NT2/D1 (cell line): Measurements from ENCODE around the gene METTL21C.

Experiments used
- DNase-seq: peaks from one replicate; pipeline ENCODE4 v3.0.0-alpha.2; 2011; ENCODE audit warnings: low read depth, low spot score
- H3K27me3 ChIP-seq: 2 replicates; pipeline ENCODE4 v1.6.0; 2011; ENCODE audit warnings: mild to moderate bottlenecking; ENCODE audit not compliant: insufficient read length, insufficient read depth
- H3K36me3 ChIP-seq: 2 replicates; pipeline ENCODE4 v1.6.1; 2011; ENCODE audit warnings: mild to moderate bottlenecking, low read length, mixed read lengths; ENCODE audit not compliant: insufficient read depth, insufficient read length
- H3K4me1 ChIP-seq: 2 replicates; pipeline ENCODE4 v1.5.1; 2011; ENCODE audit not compliant: insufficient read depth, insufficient read length
- H3K4me3 ChIP-seq: 2 replicates; pipeline ENCODE4 v1.5.1; 2011; ENCODE audit warnings: low read depth; ENCODE audit not compliant: insufficient read length
- H3K9ac ChIP-seq: 2 replicates; pipeline ENCODE4 v1.6.0; 2011; ENCODE audit warnings: low read depth; ENCODE audit not compliant: insufficient read length
- H3K9me3 ChIP-seq: 2 replicates; pipeline ENCODE4 v1.5.1; 2011; ENCODE audit warnings: mild to moderate bottlenecking, low read length; ENCODE audit not compliant: insufficient read depth
- SUZ12 ChIP-seq: IDR thresholded peaks from 2 replicates; pipeline ENCODE4 v1.6.1; 2011; ENCODE audit not compliant: insufficient read length, insufficient read depth; ENCODE audit errors: extremely low read depth
- YY1 ChIP-seq: IDR thresholded peaks from 2 replicates; pipeline ENCODE4 v1.6.1; 2011; ENCODE audit not compliant: insufficient read length, insufficient read depth
- ZNF274 ChIP-seq: IDR thresholded peaks from 2 replicates; pipeline ENCODE4 v1.6.1; 2011; ENCODE audit warnings: mild to moderate bottlenecking, low read depth, low read length

METTL21C gene

DNA sequence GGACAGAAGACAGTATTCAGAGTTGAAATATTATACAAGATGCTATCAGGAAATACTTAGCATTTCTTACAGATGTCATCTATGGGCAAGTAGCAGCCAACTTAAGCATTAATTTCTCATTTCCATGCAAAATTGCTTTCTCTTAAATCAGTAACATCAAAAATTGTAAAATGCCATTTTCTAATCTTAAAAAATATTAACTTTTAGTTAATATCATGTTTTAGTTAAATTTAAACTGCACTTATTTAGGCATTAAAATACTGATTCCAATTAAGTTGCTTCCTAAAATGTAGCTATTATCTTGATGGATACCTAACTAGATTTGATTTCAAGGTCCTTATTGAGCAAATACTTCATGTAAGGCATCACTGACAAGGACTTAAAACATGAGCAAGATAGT is 27.8 kb downstream of the METTL21C start:
- no peaks in the 10 kb centered on the region for H3K4me1 ChIP-seq
- peaks cover 52% of the 10 kb centered on the region for H3K9me3 ChIP-seq
- TF ChIP-seq SUZ12 (no peak), ZNF274 (no peak), YY1 (no peak)
- no peak for DNase-seq
- H3K9ac ChIP-seq = no peak overlapping the region
- H3K36me3 ChIP-seq = peaks cover 48% of the 10 kb centered on the region
- no peaks in the 10 kb centered on the region for H3K27me3 ChIP-seq
- H3K4me3 ChIP-seq = no peak overlapping the region

DNA sequence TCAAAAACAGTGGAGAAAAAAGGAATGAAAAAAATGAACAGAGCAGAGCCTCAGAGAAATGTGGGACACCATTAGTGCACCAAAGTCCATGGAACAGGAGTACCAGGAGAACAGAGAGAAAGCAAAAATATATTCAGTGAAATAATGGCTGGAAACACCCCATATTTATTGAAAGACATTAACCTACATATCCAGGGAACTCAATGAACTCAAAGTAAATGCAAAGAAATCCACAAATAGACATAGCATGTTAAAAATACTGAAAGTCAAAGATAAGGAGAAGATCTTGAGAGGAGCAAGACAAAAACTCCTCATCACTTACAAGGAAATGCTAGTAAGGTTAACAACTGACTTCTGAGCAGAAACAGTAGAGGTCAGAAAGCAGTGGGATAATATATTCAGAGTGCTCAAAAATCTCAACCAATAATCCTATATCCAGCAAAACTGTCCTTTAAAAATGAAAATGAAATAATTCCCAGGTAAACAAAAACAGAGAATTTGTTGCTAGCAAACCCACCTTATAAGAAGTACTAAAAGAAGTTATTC is 35.6 kb downstream of the METTL21C start:
- no peaks in the 10 kb centered on the region; the same call in 1 of the 2 replicates for H3K9me3 ChIP-seq
- no peak for DNase-seq
- H3K4me3 ChIP-seq = no peak overlapping the region
- TF ChIP-seq YY1 = no peak
- TF ChIP-seq ZNF274 = no peak
- no peak for TF ChIP-seq SUZ12
- no peaks in the 10 kb centered on the region for H3K4me1 ChIP-seq
- H3K27me3 ChIP-seq = no peaks in the 10 kb centered on the region
- H3K9ac ChIP-seq = no peak overlapping the region
- H3K36me3 ChIP-seq = peaks cover 45% of the 10 kb centered on the region

DNA sequence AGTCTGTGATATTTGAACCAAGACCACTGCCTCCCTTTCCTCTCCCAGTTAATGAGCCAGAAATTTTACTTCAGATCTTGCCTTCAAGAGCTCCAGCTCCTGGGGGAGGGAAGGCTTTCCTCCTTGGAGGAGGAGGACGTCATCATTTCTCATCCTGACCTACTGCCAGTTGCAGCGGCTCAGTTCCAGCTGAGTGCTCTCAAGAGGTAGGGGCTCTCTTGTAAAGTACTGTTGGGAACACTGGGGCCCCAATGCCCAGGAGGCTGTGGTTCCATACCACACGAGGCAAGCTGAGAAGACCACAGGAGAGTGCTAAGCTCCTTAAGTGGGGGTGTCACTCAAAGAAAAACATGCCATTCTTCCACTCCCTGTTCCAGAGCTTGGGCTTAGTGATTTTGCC is 36.2 kb downstream of the METTL21C start:
- no peaks in the 10 kb centered on the region; the same call in 1 of the 2 replicates for H3K9me3 ChIP-seq
- no peaks in the 10 kb centered on the region for H3K4me1 ChIP-seq
- no peak overlapping the region for H3K4me3 ChIP-seq
- DNase-seq = no peak
- H3K9ac ChIP-seq = no peak overlapping the region
- H3K36me3 ChIP-seq = peaks cover 47% of the 10 kb centered on the region
- no peaks in the 10 kb centered on the region for H3K27me3 ChIP-seq
- no peak for TF ChIP-seq SUZ12
- TF ChIP-seq YY1 = no peak
- TF ChIP-seq ZNF274 = no peak

DNA sequence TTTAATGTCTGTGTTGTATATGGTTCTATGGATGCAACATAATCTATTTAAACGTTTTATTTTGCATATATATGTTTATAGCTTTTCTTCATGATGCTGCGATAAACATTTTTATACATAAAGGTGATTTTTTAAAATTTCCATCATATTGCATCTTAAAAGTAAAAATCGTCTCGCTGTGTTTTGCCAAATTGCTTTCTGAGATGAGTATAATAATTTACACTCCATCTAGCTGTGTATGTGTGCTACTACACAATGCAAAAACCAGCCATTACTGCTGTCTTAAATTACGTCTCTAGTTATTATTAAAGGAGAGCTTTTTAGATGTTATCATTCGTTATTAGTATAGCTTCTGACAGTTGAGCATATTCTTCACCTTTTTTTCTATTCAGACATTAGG is 37.2 kb downstream of the METTL21C start:
- TF ChIP-seq ZNF274 = no peak
- TF ChIP-seq YY1 = no peak
- no peak for TF ChIP-seq SUZ12
- Histone ChIP-seq H3K4me1 (no peaks in the 10 kb centered on the region), H3K36me3 (peaks cover 52% of the 10 kb centered on the region)

DNA sequence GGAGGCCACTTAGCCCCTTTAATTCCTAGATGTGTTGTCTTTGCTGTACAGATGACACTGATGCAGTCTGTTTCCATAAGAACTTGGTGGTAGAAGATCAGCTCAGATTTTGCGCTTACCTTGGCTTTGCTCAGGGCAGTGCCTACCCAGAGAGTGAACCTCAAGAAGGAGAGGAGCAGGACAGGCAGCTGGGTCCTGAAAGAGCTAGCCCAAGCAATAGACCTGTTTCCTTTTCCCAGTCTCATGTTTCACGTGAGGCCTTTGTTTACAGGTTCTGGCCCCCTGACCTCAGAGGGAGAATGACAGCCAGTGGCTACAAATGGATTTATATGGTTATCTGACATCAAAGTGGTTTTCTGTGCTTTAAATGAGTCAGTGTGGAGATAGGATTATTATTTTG is 40.1 kb downstream of the METTL21C start:
- H3K4me3 ChIP-seq = no peak overlapping the region
- H3K9me3 ChIP-seq = no peaks in the 10 kb centered on the region; the same call in 1 of the 2 replicates
- H3K36me3 ChIP-seq = peaks cover 46% of the 10 kb centered on the region
- H3K27me3 ChIP-seq = no peaks in the 10 kb centered on the region
- no peak overlapping the region for H3K9ac ChIP-seq
- no peak for DNase-seq
- H3K4me1 ChIP-seq = no peaks in the 10 kb centered on the region
- TF ChIP-seq SUZ12 = no peak
- TF ChIP-seq YY1 = no peak

More for the DNA sequence above, 37.2 kb downstream of the METTL21C start:
- Histone ChIP-seq H3K9me3 (no peaks in the 10 kb centered on the region; the same call in 1 of the 2 replicates), H3K4me3 (no peak overlapping the region), H3K9ac (no peak overlapping the region), H3K27me3 (no peaks in the 10 kb centered on the region)
- DNase-seq = no peak

DNA sequence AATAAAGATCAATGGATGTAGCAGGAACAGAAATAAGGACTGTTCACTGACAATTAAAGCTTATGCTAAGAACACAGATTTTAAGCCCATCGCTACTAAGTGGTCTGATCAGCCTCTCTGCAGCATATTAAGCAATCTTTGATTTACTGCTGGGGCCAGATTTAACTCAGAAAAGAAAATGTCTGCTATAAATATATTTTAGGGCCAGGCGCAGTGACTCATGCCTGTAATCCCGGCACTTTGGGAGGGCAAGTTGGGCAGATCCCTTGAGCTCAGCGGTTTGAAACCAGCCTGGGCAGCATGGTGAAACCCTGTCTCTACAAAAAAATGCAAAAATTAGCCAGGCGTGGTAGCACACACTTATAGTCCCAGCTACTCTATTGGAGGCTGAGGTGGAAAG is 43.0 kb downstream of the METTL21C start:
- no peaks in the 10 kb centered on the region for H3K27me3 ChIP-seq
- no peak for TF ChIP-seq SUZ12
- TF ChIP-seq YY1 = no peak
- TF ChIP-seq ZNF274 = no peak
- no peak overlapping the region for H3K9ac ChIP-seq
- no peak overlapping the region for H3K4me3 ChIP-seq
- no peaks in the 10 kb centered on the region for H3K9me3 ChIP-seq
- peaks cover 56% of the 10 kb centered on the region for H3K36me3 ChIP-seq
- no peaks in the 10 kb centered on the region for H3K4me1 ChIP-seq
- no peak for DNase-seq

DNA sequence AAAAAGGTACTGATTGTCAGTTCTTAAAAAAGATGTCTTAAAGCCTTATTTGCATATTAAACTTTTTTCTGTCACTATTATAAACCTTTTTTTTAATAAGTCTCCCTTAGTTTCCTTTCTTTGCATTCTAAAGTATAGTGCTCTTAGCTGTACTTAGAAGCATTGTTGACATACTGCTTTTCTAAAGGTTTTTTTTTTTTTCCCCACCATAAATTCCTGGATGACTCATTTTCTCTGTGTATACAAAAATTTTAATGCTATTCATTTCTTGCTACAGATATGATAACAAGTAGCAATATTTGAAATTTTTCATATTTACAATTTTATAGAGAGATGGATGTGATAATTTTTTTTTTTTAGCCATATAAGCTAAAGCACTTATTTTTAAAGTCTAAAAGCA is 43.5 kb downstream of the METTL21C start:
- peaks cover 58% of the 10 kb centered on the region for H3K36me3 ChIP-seq

More for the DNA sequence above, 43.5 kb downstream of the METTL21C start:
- Histone ChIP-seq H3K4me3 (no peak overlapping the region), H3K27me3 (no peaks in the 10 kb centered on the region), H3K9me3 (no peaks in the 10 kb centered on the region), H3K4me1 (no peaks in the 10 kb centered on the region), H3K9ac (no peak overlapping the region)
- no peak for DNase-seq
- no peak for TF ChIP-seq ZNF274
- no peak for TF ChIP-seq YY1
- no peak for TF ChIP-seq SUZ12
